Mesendoderm (in vitro differentiated cells): ENCODE measurements around the gene CCSER2.

Experiments
- DNase-seq: peaks from one replicate; pipeline ENCODE4 v3.0.0; 2013
- H2AK5ac ChIP-seq: 2 replicates; pipeline ENCODE4 v1.6.1; 2013; ENCODE audit warnings: low read length, inconsistent platforms
- H2BK120ac ChIP-seq: 2 replicates; pipeline ENCODE4 v1.6.1; 2013; ENCODE audit warnings: low read depth, mild to moderate bottlenecking, low read length, moderate library complexity, mixed read lengths
- H2BK15ac ChIP-seq: replicated peaks from 2 replicates; pipeline ENCODE4 v1.6.1; 2013; ENCODE audit warnings: low read depth, mild to moderate bottlenecking, moderate library complexity
- H2BK5ac ChIP-seq: 2 replicates; pipeline ENCODE4 v1.6.1; 2013; ENCODE audit warnings: low read length, inconsistent platforms
- H3K18ac ChIP-seq: 2 replicates; pipeline ENCODE4 v1.6.1; 2013; ENCODE audit warnings: mild to moderate bottlenecking, low read length, mixed read lengths
- H3K23ac ChIP-seq: one replicate; pipeline ENCODE4 v1.6.1; 2013; ENCODE audit warnings: low read length
- H3K27ac ChIP-seq: 2 replicates; pipeline ENCODE4 v1.5.1; 2013; ENCODE audit warnings: low read depth, mild to moderate bottlenecking, inconsistent platforms, low read length, moderate library complexity
- H3K27me3 ChIP-seq: 2 replicates; pipeline ENCODE4 v1.6.1; 2013; ENCODE audit warnings: low read length, control low read depth, mild to moderate bottlenecking, inconsistent platforms; ENCODE audit not compliant: insufficient read depth, poor library complexity
- H3K36me3 ChIP-seq: 2 replicates; pipeline ENCODE4 v1.6.1; 2013; ENCODE audit warnings: low read length, inconsistent platforms; ENCODE audit not compliant: control insufficient read depth, insufficient read depth
- H3K4ac ChIP-seq: one replicate; pipeline ENCODE4 v1.6.1; 2013; ENCODE audit warnings: low read depth, mild to moderate bottlenecking, low read length, moderate library complexity
- H3K4me1 ChIP-seq: 2 replicates; pipeline ENCODE4 v1.6.1; 2013; ENCODE audit warnings: low read depth, low read length, inconsistent platforms; ENCODE audit not compliant: control insufficient read depth
- H3K4me2 ChIP-seq: 2 replicates; pipeline ENCODE4 v1.6.1; 2013; ENCODE audit warnings: low read length
- H3K4me3 ChIP-seq: 2 replicates; pipeline ENCODE4 v1.5.1; 2013; ENCODE audit warnings: mild to moderate bottlenecking, low read length
- H3K56ac ChIP-seq: one replicate; pipeline ENCODE4 v1.6.1; 2013; ENCODE audit warnings: low read length
- H3K79me1 ChIP-seq: 2 replicates; pipeline ENCODE4 v1.6.1; 2013; ENCODE audit warnings: low read length, inconsistent platforms
- H3K79me2 ChIP-seq: 2 replicates; pipeline ENCODE4 v1.6.1; 2013; ENCODE audit warnings: mild to moderate bottlenecking, low read length; ENCODE audit not compliant: control insufficient read depth, insufficient read depth
- H3K9ac ChIP-seq: 2 replicates; pipeline ENCODE4 v1.6.1; 2013; ENCODE audit warnings: low read length, inconsistent platforms
- H4K5ac ChIP-seq: one replicate; pipeline ENCODE4 v1.6.1; 2013; ENCODE audit warnings: low read length
- H4K8ac ChIP-seq: one replicate; pipeline ENCODE4 v1.6.1; 2013; ENCODE audit warnings: low read depth, mild to moderate bottlenecking, control low read depth, low read length, moderate library complexity
- WGBS: extraction: QIAGEN DNeasy Blood & Tissue Kit; methylation state at CpG from one replicate; pipeline ENCODE4 v1.1.7; 2013; ENCODE audit warnings: low lambda C conversion rate, missing lambda C conversion rate; ENCODE audit not compliant: insufficient coverage; ENCODE audit errors: extremely low coverage; 5-methylcytosine and 5-hydroxymethylcytosine counted together

The CCSER2 gene

GRCh38 chr10:84552478-84552877 lies 224.1 kb downstream of the CCSER2 start:
- no peaks in the 10 kb centered on the region for H3K27me3 ChIP-seq
- no peak overlapping the region for H3K56ac ChIP-seq
- no peak overlapping the region for H3K27ac ChIP-seq
- H3K79me1 ChIP-seq = no peaks in the 10 kb centered on the region
- H2BK120ac ChIP-seq = no peak overlapping the region
- no peaks in the 10 kb centered on the region for H3K36me3 ChIP-seq
- no peaks in the 10 kb centered on the region for H3K79me2 ChIP-seq
- H3K23ac ChIP-seq = no peak overlapping the region
- H3K9ac ChIP-seq = no peak overlapping the region
- no peak overlapping the region for H4K8ac ChIP-seq
- no peak overlapping the region for H2BK5ac ChIP-seq
- H2BK15ac ChIP-seq = no peak overlapping the region
- no CpG with 5 or more reads among the region's 3 CpGs for WGBS
- H4K5ac ChIP-seq = no peak overlapping the region
- no peak overlapping the region for H2AK5ac ChIP-seq
- no peak overlapping the region for H3K18ac ChIP-seq
- no peak overlapping the region for H3K4me3 ChIP-seq
- no peak overlapping the region for H3K4ac ChIP-seq
- DNase-seq = peak; percentile 79
- H3K4me1 ChIP-seq = peaks cover 14% of the 10 kb centered on the region
- no peak overlapping the region for H3K4me2 ChIP-seq

GRCh38 chr10:84562592-84562991 lies 234.2 kb downstream of the CCSER2 start:
- H2BK5ac ChIP-seq = no peak overlapping the region

GRCh38 chr10:84563355-84563754 lies 235.0 kb downstream of the CCSER2 start:
- Histone ChIP-seq H2BK5ac (peak overlapping the region; percentile 57), H3K4me2 (no peak overlapping the region), H3K27me3 (no peaks in the 10 kb centered on the region), H3K27ac (no peak overlapping the region), H4K5ac (no peak overlapping the region), H3K18ac (no peak overlapping the region), H3K56ac (peak overlapping the region; percentile 68), H3K9ac (no peak overlapping the region), H2BK120ac (no peak overlapping the region), H2BK15ac (no peak overlapping the region), H3K79me1 (no peaks in the 10 kb centered on the region), H2AK5ac (no peak overlapping the region), H3K79me2 (no peaks in the 10 kb centered on the region), H3K36me3 (no peaks in the 10 kb centered on the region), H3K4me3 (no peak overlapping the region), H3K23ac (no peak overlapping the region), H4K8ac (no peak overlapping the region), H3K4ac (peak overlapping the region; percentile 72), H3K4me1 (peaks cover 8% of the 10 kb centered on the region)
- no CpG with 5 or more reads among the region's 5 CpGs for WGBS
- no peak for DNase-seq

More at GRCh38 chr10:84562592-84562991, 234.2 kb downstream of the CCSER2 start:
- Histone ChIP-seq H3K9ac (no peak overlapping the region), H4K5ac (no peak overlapping the region), H2AK5ac (no peak overlapping the region), H3K36me3 (no peaks in the 10 kb centered on the region), H3K4me2 (no peak overlapping the region), H3K79me1 (no peaks in the 10 kb centered on the region), H4K8ac (no peak overlapping the region), H3K79me2 (no peaks in the 10 kb centered on the region), H3K56ac (no peak overlapping the region), H3K27ac (no peak overlapping the region), H3K23ac (no peak overlapping the region), H2BK15ac (no peak overlapping the region), H3K27me3 (no peaks in the 10 kb centered on the region), H2BK120ac (no peak overlapping the region), H3K18ac (no peak overlapping the region), H3K4ac (no peak overlapping the region), H3K4me3 (no peak overlapping the region), H3K4me1 (peaks cover 8% of the 10 kb centered on the region)
- no CpG with 5 or more reads among the region's 6 CpGs for WGBS
- no peak for DNase-seq

- no peak overlapping the region for H3K9ac ChIP-seq
- no peak overlapping the region for H3K56ac ChIP-seq
- H3K4ac ChIP-seq = no peak overlapping the region
- no peak overlapping the region for H3K4me3 ChIP-seq
- DNase-seq = no peak
- H3K18ac ChIP-seq = peak overlapping the region; percentile 68
- no peaks in the 10 kb centered on the region for H3K79me1 ChIP-seq
- H3K23ac ChIP-seq = no peak overlapping the region
- no peak overlapping the region for H2BK5ac ChIP-seq
- no peak overlapping the region for H4K5ac ChIP-seq
- no peaks in the 10 kb centered on the region for H3K79me2 ChIP-seq
- no peak overlapping the region for H2BK15ac ChIP-seq
- peak overlapping the region; percentile 85 for H2BK120ac ChIP-seq
- WGBS = no CpG with 5 or more reads among the region's 4 CpGs
- no peak overlapping the region for H2AK5ac ChIP-seq
- H3K27me3 ChIP-seq = no peaks in the 10 kb centered on the region
- H3K4me1 ChIP-seq = peaks cover 8% of the 10 kb centered on the region
- no peak overlapping the region for H4K8ac ChIP-seq
- H3K36me3 ChIP-seq = no peaks in the 10 kb centered on the region
- no peak overlapping the region for H3K4me2 ChIP-seq
- no peak overlapping the region for H3K27ac ChIP-seq
Observed at GRCh38 chr10:84563868-84564267, 235.5 kb downstream of the CCSER2 start.

- Histone ChIP-seq H3K4me1 (peaks cover 8% of the 10 kb centered on the region), H3K18ac (peak overlapping the region; percentile 94)
Observed at GRCh38 chr10:84565881-84566582, 237.6 kb downstream of the CCSER2 start.

GRCh38 chr10:84567133-84567532 lies 238.7 kb downstream of the CCSER2 start:
- H3K18ac ChIP-seq = peak overlapping the region; percentile 62
- H3K23ac ChIP-seq = no peak overlapping the region
- H3K27ac ChIP-seq = peak overlapping the region; percentile 96
- peak overlapping the region; percentile 78 for H3K56ac ChIP-seq
- no peak overlapping the region for H3K4me2 ChIP-seq
- no peaks in the 10 kb centered on the region for H3K79me1 ChIP-seq
- DNase-seq = peak; percentile 48
- H3K79me2 ChIP-seq = no peaks in the 10 kb centered on the region
- H4K8ac ChIP-seq = no peak overlapping the region
- H3K4me3 ChIP-seq = no peak overlapping the region
- no peaks in the 10 kb centered on the region for H3K27me3 ChIP-seq
- peak overlapping the region; percentile 35 for H2BK120ac ChIP-seq
- H3K4me1 ChIP-seq = peaks cover 8% of the 10 kb centered on the region
- WGBS = no CpG with 5 or more reads among the region's 2 CpGs
- H2BK5ac ChIP-seq = peak overlapping the region; percentile 87
- H2BK15ac ChIP-seq = no peak overlapping the region
- peak overlapping the region; percentile 23 for H3K9ac ChIP-seq
- no peak overlapping the region for H4K5ac ChIP-seq
- no peaks in the 10 kb centered on the region for H3K36me3 ChIP-seq
- peak overlapping the region; percentile 5 for H2AK5ac ChIP-seq
- H3K4ac ChIP-seq = no peak overlapping the region

More at GRCh38 chr10:84565881-84566582, 237.6 kb downstream of the CCSER2 start:
- Histone ChIP-seq H3K27me3 (no peaks in the 10 kb centered on the region), H3K4me3 (no peak overlapping the region), H2BK120ac (peak overlapping the region; percentile 82), H3K4ac (peak overlapping the region; percentile 86), H3K9ac (no peak overlapping the region), H4K5ac (peak overlapping the region; percentile 37), H3K79me2 (no peaks in the 10 kb centered on the region), H3K56ac (peak overlapping the region; percentile 60), H3K36me3 (no peaks in the 10 kb centered on the region), H3K23ac (no peak overlapping the region), H2AK5ac (no peak overlapping the region), H3K27ac (peak overlapping the region; percentile 90), H2BK5ac (peak overlapping the region; percentile 69), H2BK15ac (no peak overlapping the region), H3K79me1 (no peaks in the 10 kb centered on the region), H4K8ac (no peak overlapping the region), H3K4me2 (no peak overlapping the region)
- DNase-seq = peak; percentile 91
- WGBS = no CpG with 5 or more reads among the region's 6 CpGs
